Measurements from ENCODE around the gene SNAPC3.

DNA sequence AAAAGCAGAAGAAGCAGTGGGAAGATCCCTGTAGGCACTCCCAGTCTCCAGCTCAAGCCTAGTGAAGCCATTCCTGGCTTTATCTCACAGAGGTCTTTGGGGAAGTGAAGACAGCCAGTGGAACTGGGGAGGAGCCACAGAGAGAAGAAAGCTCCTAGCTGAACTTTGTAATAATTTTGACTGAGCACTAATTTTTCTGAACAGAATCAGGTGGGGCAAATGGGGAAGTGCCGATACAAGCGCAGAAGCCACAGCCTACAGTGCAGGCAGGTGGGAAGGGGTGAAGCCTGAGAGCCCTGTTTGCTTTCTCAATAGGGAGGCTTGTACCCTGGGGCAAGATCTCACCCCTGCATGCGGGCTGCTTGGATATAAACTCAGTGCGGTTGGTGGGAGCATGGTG is 48.4 kb upstream of the SNAPC3 start:
- TF ChIP-seq CTCF (IDR thresholded peaks at IDR 0.05), result no peak
- no peak for TF ChIP-seq EP300 (IDR thresholded peaks at IDR 0.05)

Data from stomach (tissue), 4 donors.